Measurements from ENCODE around the gene FGR.

Gene FGR

DNA sequence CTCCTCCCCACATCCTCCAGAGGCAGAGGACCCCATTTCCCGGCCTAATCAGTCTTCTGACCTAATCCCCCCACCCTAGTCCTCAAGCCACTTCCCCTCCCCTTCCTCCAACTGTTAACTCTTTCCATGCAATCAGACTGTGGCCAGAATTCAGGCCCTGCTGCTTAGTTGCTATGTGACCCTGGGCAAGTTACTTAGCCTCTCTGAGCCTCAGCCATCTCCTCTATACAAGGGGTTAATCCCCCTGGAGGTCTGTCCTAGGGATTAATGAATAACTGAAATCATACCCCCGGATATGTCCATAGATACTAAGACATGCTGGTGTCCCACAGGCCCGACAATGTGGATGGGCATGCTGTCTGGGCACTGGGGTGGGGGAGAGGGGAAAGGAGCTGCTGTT lies 49.3 kb downstream of the FGR start:
- DNase-seq = no peak

DNA sequence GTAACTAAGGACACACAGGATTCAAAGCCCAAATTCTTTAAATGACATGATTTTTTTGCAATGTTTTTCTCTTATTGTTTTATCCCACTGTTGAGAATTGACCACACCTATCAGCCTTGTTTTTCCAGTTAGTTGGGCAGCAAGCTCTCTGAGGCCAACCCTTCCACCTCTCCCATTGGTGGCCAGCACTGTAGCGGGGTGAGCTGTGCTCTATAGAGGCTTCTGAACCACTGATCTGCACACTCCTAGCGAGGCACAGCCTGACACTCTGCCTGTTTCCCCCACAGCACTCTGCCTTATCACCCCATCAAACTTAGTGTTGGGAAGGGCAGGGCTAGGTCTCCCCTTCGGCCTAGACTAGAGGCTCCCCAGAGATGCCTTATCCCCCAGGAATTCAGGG lies 50.5 kb downstream of the FGR start:
- no peak for DNase-seq

DNA sequence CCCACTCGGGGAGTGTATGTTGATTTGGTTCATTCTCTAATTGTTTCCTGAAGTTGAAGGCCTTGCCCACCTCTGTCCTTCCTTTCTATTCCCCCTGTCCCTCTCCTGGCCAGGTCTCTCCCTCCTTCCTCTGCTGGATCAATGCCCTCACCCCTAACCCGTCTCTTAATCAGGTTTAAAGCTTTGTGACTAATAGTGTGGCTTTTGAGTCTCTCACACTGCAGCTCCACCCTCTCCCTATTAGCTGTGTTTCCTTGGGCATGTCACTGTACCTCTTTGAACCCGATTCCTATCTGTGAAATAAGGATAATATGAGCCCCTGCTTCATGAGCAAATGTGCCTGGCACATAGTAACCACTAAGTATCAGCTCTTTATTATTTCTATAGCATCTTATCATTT lies 51.5 kb downstream of the FGR start:
- DNase-seq = no peak

DNA sequence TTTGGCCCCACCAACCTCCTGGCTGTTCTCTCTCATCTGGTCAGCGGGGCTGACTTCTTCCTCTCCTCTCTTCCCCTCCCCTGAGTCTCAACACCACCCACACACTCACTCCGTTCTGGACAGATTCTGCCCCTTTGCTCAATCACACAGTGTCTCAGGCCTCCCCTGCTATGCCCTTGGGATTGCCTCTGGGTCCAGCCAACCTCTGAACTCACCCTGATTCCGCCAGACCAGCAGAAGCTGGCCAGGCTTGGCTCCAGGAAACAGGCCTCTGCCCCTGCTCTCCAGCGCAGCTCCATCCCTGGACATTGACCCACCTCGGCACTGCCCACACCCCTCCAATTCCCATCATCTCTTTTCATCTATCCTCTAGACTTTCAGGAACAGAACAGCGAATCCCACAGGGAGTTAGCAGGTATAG lies 53.2 kb downstream of the FGR start:
- DNase-seq = no peak

DNA sequence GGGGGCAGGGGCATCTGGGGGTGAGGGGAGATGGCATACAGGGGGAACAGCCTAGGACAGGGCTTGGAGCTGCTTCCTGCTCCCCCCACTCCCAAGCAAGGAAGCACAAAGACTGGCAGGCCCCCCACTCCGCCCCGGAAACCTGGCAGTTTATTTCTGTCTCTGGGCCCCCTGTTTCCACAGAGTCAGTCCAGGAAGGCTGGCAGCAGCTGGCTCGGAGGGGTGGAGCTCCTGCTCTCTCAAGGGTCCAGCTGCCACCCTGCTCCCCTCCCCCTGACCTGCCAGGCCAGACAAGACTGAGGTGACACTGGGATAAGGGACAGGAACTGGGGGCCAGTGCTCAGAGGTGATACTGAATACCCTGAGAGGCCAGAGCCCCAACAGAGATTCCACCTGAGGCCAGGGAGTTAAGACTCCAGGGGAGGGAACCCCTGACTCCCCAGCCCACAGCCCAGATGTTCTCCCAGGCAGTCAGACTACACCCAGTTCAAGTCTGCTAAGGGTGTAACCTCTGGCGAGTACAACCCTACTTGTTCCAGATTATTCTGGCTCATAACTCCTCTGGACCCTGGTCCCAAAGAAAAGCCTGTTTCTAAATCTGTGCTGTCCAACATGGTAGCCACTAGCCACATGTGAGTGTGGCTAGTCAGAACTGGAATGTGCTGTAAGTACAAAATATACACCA lies 57.3 kb downstream of the FGR start:
- no peak for DNase-seq

DNA sequence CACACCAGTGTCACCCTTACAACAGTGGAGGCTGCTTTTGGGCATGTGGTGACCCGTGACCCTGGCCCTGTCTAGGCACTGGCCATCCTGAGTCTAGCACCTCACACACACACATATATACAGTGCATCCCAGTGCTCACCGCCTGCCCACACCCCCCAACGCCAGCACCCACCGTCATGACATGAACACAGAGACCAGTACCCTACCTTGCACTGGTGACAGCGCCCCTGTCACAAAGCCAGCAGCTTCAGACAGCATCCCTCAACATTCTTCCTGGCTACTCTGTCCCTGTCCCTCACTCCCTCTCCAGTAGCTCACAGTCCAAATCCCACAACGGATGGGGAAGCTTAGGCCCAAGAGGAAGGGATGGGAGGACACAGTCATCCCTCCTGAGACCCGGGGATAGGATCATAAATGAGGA lies 58.2 kb downstream of the FGR start:
- DNase-seq = no peak

DNA sequence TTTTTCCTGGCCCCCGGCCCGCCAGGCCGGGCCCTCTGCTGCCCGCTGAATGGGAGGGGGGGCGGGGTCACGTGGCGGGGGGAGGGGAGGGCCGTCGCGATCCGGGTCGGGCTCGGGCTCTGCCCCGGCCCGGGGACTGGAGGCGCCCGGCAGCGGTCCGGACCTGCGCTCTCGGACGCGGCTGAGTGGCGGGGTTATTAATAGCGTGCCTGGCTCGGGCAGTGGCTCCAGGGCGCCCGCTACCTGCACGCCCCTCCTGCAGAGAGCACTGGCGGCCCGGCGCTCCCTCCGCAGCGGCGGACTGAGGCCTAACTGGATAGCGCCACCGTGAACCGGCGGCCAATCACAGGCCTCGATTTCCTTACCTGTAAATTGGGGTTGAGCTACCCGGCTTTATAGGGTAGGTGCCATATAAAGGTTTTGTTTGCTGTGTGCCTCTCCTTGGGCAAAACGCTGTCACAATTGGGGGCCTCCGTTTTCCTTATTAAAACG lies 59.1 kb downstream of the FGR start:
- no peak for DNase-seq

DNA sequence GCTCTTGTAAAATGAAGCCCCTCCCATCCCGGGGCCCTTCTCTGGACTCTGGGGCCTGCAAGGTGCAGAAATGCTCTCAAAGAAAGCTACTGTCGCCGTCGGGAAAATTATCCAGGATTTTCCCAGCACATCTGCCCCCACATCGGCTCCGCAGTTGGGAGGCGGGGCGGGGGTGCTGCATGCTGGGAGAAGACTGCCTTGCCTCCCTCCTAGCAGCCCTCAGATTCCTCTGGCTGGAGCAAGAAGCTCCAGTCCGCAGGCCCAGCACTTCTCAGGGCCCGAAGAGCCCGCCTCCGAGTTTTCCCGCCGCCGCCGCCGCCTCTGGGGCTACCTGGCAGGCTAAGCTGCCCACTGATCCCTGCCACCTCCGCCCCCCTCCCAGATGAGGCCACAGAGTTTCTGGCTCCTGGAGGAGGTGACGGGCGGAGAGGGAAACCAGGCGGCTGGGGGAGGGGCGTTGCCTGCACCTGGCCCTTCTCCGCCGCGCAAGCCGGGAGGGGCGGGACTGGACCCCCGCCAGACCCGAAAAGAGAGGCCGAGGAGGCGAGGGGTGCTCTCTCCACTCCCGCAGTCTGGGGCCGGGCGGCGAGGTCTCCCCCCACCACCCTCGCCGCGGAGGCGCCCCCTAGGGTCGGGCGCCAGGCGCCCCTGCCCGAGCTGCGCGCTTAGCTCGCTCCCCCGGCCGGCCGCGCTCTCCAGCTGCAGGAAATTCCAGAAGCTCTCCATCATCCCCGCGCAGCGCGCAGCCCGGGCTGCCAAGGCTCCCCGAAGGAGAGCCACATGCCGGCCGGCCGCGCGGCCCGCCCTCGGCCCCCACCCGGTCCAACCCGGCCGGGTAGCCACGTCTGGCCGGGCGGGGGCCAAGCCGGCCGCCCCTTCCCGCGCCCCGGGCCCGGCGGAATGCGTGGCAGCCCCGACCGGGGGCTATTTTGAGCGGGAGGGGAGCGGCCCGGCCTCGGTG lies 59.8 kb downstream of the FGR start:
- no peak for DNase-seq

DNA sequence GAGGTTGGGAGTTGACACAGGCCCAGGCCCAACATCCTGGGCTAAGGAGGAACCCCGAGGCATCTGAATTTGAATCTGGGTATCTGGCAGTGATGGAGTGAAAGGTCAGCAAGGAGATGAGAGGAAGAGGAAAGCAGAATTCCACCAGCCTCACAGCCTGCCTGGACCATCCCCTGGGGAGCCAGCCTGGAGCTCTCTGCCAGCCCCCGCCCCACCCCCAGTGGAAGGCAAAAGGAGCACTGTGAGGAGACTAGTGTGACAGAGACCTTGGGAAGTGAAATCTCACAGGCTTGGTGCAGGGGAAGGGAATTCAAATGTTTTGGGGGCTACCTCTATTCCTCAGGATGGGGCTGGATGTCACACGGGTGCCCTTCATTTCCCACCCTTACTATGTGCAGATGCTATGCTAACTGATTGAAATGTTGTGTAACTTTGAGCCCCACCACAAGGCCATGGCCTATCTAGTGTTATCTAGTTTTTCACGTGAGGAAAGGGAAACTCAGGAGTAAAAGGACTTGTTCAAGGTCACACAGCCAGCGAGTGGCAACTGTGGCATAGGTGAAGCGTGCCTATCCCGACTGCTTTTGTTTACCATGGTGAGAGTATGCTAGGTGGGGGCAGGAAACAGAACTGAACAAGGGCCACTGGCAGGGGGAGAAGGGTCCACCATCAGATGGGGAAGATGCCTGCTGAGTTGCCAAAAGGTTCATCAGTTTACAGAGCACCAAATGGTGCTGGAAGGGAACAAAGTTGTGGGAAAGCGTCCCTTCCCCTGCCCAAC lies 60.8 kb downstream of the FGR start:
- no peak for DNase-seq

DNA sequence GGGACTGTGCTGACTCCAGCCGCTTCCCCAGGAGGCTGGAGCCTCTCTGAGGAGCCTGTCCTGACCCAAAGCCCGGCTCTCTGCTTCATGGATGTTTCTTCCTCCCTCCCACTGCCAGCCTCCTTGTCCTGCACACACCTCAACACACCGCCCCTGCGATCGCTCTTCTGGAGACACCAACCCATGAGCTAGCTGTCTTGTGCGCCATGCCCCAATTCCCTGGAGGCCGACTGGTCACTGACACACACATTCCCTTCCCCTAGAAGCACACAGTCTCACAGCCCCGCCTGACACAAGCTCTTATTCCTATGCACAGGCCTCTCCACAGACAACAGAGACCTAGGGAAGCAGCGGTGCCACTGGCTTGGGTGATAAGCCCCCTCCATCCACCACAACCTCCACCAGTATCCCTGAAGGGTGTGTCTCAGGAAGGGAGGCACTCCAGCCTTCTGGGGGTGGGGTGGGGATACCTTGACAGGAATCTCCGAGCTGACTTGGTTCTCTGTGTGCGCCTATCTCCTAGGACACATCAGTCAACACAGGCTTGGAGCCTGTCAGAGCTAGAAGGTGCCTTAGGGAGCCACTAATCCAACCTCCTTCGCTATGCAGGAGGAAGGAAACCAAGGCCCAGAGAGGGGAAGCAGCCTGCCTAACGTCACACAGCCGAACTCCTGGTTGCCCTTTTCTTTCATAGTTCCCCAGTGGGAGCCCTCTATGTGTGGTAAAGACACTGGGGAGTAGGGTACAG lies 62.1 kb downstream of the FGR start:
- no peak for DNase-seq

DNA sequence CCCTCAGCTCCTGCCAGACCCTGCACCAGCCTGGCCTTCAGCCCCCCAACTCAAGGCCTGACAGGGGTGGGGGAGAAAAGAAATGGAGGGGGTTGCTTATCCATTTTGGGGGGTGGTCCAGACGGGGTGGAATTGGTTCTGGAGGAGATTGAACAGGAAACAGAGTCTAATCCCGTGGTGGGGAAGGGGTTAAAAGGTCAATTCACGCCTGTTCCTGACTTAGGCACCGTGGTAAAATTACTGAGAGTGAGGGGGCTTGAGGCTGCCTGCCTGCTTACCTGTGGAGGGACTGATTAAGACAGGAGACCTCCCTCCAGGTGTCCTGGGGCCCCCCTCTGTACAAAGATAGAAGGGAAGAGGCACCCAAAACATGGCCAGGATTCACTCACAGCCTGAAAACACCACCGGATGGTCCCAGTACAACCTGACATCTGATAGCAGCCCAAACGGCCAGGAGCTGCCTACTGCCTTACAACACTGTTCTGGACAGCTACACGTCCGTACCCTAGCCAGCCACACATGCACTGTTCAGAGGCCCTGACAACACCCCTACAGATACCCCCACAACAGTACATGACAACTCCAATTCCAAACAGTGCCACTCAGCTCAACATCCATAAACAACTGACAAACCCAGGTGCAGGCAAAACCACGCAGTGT lies 62.8 kb downstream of the FGR start:
- DNase-seq = no peak

DNA sequence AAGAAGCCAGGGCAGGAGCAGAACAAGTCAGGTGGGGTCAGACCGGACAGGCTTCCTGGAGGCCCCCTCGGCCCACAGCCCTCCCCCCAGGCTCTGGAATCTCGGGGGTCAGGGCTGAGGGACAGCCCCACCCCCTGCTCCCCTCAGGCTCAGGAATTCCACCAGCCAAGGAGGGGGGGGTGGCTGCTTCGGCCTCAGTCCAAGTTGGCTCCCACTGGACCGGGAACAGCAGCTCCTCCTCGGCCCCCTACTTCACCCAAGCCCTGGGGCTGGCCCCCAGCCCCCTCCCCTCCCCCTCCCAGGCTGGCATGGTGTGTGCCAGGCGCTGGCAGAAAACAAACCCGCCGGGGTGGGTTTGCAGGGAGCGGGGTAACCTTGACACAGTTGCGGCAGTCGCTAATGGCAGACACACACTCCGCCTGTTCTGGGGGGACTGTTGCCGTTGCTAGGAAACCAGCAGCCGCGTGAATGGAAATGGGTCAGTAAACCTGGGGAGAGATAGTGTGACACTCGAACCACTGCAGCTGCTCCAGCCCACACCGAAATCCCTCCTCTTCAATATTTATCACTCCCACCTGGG lies 63.5 kb downstream of the FGR start:
- DNase-seq = no peak

DNA sequence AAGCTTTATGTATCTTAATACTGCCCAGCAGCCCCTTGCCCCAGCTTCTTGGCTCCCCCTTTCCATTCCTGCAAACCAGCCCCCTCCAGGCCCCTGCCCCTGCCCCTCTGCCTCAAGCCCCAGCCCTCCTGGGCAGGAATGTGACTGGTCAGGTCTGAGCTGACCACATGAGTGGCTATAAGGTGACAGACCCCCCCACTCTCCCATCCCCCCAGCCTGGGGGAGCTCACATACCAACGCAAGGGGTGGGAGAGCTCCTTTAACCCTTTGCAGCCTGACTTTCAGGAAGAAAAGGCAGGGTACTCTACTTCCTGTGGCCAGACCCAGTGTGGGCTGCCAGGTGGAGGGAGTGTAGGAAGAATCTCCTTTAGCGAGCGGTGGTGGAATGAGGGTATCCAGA lies 64.2 kb downstream of the FGR start:
- DNase-seq = no peak

DNA sequence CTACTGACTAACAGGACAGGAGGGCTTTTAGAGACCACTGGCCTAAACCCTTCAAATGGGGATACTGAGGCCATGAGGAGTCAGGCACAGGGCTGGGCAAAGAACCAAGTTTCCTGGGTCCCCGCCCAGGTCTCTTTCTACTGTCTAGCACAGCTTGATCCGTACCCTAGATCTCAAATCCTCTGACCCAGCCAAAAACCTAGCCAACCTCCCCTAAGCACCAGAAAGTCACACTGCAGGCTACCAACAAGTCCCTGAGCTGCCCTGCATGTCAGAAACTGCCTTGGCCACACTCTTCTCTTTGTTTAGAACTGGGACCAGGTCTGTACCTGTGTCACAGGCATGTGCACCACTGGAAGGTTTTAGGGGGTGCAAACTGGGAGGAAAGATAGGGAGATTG lies 64.6 kb downstream of the FGR start:
- no peak for DNase-seq

DNA sequence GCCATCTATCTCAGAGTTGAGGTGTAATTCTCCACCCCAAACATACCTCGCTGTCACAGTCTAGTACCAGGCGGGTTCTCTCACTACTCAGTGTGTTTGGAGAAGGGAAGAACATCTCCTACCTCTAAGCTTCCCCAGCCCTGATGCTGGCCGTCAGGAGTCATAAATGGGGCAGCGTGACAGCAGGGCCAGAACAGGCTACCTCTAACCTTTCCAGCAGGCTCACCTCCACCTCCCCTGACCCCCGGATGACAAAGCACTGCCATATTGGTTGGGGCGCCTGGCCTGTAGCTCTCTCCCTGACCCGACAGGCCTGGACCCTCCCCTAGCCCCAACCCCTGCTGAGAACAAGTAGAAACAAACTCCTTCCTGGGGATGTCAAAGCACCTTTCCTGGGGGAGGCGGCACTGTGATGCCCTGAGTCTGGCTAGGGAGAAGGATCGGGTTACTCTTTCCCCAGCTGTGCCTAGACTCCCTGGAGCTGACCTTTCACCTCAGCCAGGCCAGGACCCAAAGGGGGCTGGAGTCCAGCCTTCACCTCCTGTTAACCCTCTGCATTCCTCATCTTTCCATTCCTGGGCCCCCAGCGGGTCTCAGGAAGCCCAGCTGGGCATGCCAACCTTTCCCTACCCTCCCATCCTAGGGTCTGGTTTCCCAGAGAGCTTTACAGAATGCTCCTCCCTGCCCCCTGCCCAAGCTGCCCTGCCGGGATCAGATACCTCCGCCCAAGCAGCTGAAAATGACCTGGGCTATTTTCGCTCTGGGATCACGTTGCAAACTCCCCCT lies 65.3 kb downstream of the FGR start:
- DNase-seq = no peak

DNA sequence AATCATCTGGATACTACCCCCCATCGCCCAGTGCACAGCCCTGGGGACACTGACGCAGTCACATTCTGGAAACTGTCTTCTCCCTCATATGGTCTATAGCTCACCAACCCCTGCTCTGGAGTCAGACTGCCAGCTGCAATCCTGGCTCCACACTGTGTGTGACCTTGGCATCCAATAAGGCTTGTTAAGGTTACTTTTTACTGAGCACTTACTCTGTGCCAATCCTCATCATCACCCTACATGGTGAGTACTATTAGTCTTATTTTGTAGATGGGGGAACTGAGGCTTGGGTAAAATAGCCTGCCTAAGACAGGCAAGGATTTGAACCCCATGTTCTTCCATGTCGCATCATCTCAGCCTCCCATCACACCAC lies 65.9 kb downstream of the FGR start:
- no peak for DNase-seq

DNA sequence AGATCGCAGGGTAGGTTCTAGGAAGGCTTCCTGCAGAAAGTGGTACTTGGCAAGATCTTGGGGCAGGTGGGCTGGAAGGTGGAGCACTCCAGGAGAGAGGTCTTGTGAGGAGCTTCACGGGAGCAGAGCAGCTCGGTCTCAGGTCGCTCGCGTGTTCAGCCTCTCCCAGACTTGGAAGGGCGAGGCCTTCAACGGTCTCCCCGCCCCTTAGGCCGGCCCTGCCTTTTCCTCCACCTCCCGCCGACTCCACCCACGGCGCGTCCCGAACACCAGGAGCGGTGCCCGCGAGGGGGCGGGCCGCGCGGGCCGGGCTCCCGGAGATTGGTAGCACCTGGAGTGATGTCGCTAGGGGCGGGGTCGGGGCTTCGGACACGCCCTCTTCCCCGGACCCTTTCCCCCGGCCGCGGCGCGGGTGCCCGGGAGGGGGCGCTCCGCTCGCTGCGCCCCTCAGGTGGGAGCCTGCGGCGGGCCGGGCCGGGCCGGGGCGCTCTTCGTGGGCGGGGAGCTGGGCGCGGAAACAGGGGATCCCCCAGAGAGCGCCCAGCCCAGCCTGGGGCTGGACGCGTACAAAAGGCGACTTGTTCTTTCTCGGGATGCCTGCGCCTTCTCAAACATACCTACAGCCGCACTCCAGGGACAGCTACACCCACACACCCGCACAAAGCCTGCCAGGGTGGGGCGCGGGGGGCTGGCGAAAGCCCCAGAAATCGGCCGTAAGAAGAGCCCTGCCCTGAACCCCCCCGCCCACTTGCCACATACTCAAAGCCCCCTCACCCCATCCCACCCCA lies 66.5 kb downstream of the FGR start:
- peak; percentile 96 for DNase-seq

DNA sequence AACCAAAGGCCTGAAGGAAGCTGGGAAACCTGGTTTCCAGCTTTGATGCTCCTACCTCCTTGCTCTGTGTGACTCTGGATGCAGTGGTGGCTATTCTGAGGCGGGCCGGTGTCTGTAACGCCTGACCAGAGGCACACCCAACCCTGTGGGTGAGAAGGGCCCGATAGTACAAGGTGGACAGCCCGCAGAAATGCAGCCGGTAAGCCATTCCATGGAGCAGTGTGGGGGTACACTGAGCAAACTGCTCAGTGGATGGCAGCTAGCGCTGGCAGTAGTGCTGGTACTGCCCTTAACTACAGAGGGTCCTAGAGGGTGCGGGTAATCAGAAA lies 67.0 kb downstream of the FGR start:
- no peak for DNase-seq

DNA sequence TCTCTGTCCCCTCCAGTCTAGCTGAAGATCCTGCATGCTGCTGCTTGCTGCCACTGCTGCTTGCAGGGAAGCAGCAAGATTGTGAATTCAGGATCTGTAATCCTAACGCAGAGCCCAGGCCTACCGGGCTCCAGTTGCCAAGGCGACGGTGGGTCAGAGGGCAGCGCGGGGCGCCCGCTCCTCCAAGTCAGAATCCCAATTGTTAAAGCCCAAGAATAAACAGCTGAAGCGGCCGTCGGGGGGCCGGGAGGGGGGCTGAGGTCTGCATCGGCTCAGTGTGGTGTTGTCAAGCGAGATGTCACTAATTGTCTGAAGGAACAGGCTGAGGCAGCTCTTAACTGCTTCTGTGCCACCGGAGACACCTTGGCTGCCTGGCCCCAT lies 67.8 kb downstream of the FGR start:
- no peak for DNase-seq

DNA sequence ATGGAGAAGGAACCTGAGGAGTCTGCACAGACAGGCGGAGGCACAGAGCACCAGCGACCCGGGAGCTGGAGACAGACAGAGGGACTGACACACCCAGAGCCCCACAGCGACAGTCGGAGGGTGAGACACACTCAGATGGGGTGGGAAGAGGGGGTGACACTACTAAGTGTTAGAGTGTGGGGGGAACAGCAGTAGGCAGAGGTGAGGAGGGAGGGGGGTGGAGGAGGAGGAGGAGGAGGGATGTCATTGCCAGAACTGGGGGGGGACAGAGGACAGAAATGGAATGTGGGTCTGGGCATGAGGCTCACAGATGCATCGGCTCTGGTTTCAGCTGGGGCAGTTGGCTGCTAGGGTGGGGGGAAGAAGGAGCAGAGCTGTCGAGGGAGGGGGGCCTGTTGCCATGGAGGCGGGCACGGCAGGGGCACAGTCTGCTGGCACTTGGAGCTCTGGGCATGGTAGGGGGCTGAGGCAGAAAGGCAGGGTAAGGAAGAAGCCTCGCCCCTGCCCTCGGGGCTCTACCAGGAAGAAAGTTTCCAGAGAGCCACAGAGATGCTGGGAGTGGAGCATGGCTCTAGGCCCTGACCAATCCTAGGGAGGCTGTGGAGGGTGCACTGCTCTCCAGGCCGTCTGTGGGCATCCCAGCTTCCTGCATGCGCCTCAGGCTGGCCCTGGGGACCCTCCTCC lies 68.4 kb downstream of the FGR start:
- no peak for DNase-seq
